ENCODE measurements around the gene DLK1.

Gene DLK1

GRCh38 chr14:100706860-100707259 is 19.8 kb upstream of the DLK1 start:
- Histone ChIP-seq H4K20me1 (ENCODE audit: insufficient read depth, low read length) (no peaks in the 10 kb centered on the region), H3K9me3 (replicated peaks; ENCODE audit: insufficient read depth, low read length) (no peaks in the 10 kb centered on the region), H3K9ac (ENCODE audit: low read length) (no peak overlapping the region), H3K4me3 (ENCODE audit: low read length) (no peak overlapping the region), H3K27ac (ENCODE audit: low read length) (no peak overlapping the region), H3K4me1 (ENCODE audit: low read length) (no peaks in the 10 kb centered on the region), H2AFZ (ENCODE audit: low read length) (no peak overlapping the region), H3F3A (ENCODE audit: insufficient read depth, low read length) (no peaks in the 10 kb centered on the region), H3K27me3 (replicated peaks; ENCODE audit: insufficient read depth, low read length) (peaks cover 44% of the 10 kb centered on the region), H3K79me2 (ENCODE audit: low read length) (no peaks in the 10 kb centered on the region), H3K36me3 (replicated peaks; ENCODE audit: insufficient read depth, low read length) (no peaks in the 10 kb centered on the region), H3K4me2 (ENCODE audit: low read depth, low read length) (no peak overlapping the region), H3K9me2 (replicated peaks; ENCODE audit: insufficient read depth, low read length) (no peaks in the 10 kb centered on the region)
- TF ChIP-seq EZH2phosphoT487 (IDR thresholded peaks at IDR 0.05; ENCODE audit: low read length) (no peak), CTCF (IDR thresholded peaks at IDR 0.05; ENCODE audit: low read length) (no peak), EZH2 (optimal IDR thresholded peaks at IDR 0.05; ENCODE audit: low read depth, low read length) (no peak)
- DNase-seq = no peak

- Histone ChIP-seq H4K20me1 (ENCODE audit: insufficient read depth, low read length) (no peaks in the 10 kb centered on the region), H3F3A (ENCODE audit: insufficient read depth, low read length) (no peaks in the 10 kb centered on the region), H3K27ac (ENCODE audit: low read length) (no peak overlapping the region), H3K27me3 (replicated peaks; ENCODE audit: insufficient read depth, low read length) (peaks cover 35% of the 10 kb centered on the region), H3K9me3 (replicated peaks; ENCODE audit: insufficient read depth, low read length) (no peaks in the 10 kb centered on the region), H3K4me3 (ENCODE audit: low read length) (no peak overlapping the region), H3K9me2 (replicated peaks; ENCODE audit: insufficient read depth, low read length) (no peaks in the 10 kb centered on the region), H2AFZ (ENCODE audit: low read length) (no peak overlapping the region), H3K9ac (ENCODE audit: low read length) (no peak overlapping the region), H3K36me3 (replicated peaks; ENCODE audit: insufficient read depth, low read length) (no peaks in the 10 kb centered on the region), H3K79me2 (ENCODE audit: low read length) (no peaks in the 10 kb centered on the region), H3K4me1 (ENCODE audit: low read length) (no peaks in the 10 kb centered on the region), H3K4me2 (ENCODE audit: low read depth, low read length) (no peak overlapping the region)
- no peak for TF ChIP-seq CTCF (IDR thresholded peaks at IDR 0.05; ENCODE audit: low read length)
- TF ChIP-seq EZH2 (optimal IDR thresholded peaks at IDR 0.05; ENCODE audit: low read depth, low read length) = no peak
- no peak for TF ChIP-seq EZH2phosphoT487 (IDR thresholded peaks at IDR 0.05; ENCODE audit: low read length)
- no peak for DNase-seq
Measured at GRCh38 chr14:100708425-100709288, 18.0 kb upstream of the DLK1 start.

GRCh38 chr14:100709289-100710284 is 17.1 kb upstream of the DLK1 start:
- Histone ChIP-seq H3K4me3 (ENCODE audit: low read length) (no peak overlapping the region), H4K20me1 (ENCODE audit: insufficient read depth, low read length) (no peaks in the 10 kb centered on the region), H3K27me3 (replicated peaks; ENCODE audit: insufficient read depth, low read length) (peaks cover 28% of the 10 kb centered on the region), H3K79me2 (ENCODE audit: low read length) (no peaks in the 10 kb centered on the region), H3K36me3 (replicated peaks; ENCODE audit: insufficient read depth, low read length) (no peaks in the 10 kb centered on the region), H3K4me2 (ENCODE audit: low read depth, low read length) (no peak overlapping the region), H3K9ac (ENCODE audit: low read length) (no peak overlapping the region), H3K4me1 (ENCODE audit: low read length) (no peaks in the 10 kb centered on the region), H3F3A (ENCODE audit: insufficient read depth, low read length) (no peaks in the 10 kb centered on the region), H3K9me2 (replicated peaks; ENCODE audit: insufficient read depth, low read length) (no peaks in the 10 kb centered on the region), H2AFZ (ENCODE audit: low read length) (no peak overlapping the region), H3K9me3 (replicated peaks; ENCODE audit: insufficient read depth, low read length) (no peaks in the 10 kb centered on the region), H3K27ac (ENCODE audit: low read length) (no peak overlapping the region)
- no peak for DNase-seq
- TF ChIP-seq CTCF (IDR thresholded peaks at IDR 0.05; ENCODE audit: low read length) (peak; percentile 38), EZH2 (optimal IDR thresholded peaks at IDR 0.05; ENCODE audit: low read depth, low read length) (no peak)
